ENCODE data around the gene PTPA.

The PTPA gene

DNA sequence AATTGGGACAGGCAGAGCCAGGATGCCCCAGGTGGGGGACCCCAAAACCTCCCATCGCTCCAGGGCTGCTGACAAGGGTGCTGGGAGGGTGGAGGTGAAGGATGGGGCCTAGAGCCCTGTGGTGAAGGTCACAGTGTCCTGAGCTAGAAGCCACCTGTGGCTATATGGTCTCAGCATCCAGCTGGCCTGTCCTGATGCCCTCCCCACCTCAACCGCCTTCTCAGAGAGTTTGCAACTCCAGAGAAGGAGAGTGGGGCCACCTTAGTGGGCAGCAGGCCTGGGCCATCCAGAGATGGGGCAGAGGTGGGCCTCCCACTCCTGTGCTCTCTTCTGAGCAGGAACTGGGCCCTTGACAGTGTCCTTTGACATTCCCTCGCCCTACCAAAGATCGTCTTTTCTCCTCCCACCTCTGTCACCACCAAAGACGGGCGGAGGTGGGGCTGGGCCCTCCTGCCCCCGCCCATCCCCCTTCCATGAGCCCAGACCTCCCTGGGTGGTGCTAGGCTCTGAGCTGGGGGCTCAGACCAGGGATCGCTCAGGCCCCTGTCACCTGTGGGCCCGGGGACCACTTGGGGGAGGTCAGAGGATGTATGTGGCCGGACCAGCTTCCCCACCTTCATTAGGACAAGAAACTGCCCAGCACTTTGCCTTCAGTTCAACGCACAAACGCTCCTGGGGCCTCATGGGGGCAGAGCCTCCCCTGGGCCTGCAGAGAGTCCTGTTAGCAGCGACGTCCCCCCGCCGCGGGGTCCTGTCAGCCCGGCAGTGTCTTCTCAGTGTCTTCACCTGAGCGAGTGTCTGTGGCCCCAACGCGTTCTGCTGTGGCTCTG, 40.3 kb upstream of the PTPA start:
- no peak overlapping the region for H3K4me3 ChIP-seq (ENCODE audit: insufficient read depth, low read length, poor library complexity, severe bottlenecking)
- no peaks in the 10 kb centered on the region for H3F3A ChIP-seq (ENCODE audit: insufficient read depth)
- no peaks in the 10 kb centered on the region for H3K36me3 ChIP-seq (ENCODE audit: low read length)
- H3K9ac ChIP-seq (ENCODE audit: low read length) = no peak overlapping the region
- no peaks in the 10 kb centered on the region for H4K20me1 ChIP-seq (ENCODE audit: low read depth, low read length)
- H2AFZ ChIP-seq (ENCODE audit: low read depth, low read length, severe bottlenecking) = no peak overlapping the region
- no peak overlapping the region for H3K27ac ChIP-seq (ENCODE audit: low read depth, low read length)
- TF ChIP-seq EZH2phosphoT487 (conservative IDR thresholded peaks at IDR 0.05; ENCODE audit: low read length) (no peak), CTCF (IDR thresholded peaks at IDR 0.05; ENCODE audit: insufficient read depth, low read length, poor library complexity, severe bottlenecking) (no peak)
- H3K9me3 ChIP-seq (ENCODE audit: insufficient read depth, low read length) = no peaks in the 10 kb centered on the region
- H3K9me2 ChIP-seq (replicated peaks; ENCODE audit: insufficient read depth, low read length) = no peaks in the 10 kb centered on the region
- no peaks in the 10 kb centered on the region for H3K27me3 ChIP-seq (ENCODE audit: low read length)
- H3K4me2 ChIP-seq (ENCODE audit: low read depth, low read length, poor library complexity, severe bottlenecking) = no peak overlapping the region
- no peaks in the 10 kb centered on the region for H3K79me2 ChIP-seq (ENCODE audit: insufficient read depth, low read length)

DNA sequence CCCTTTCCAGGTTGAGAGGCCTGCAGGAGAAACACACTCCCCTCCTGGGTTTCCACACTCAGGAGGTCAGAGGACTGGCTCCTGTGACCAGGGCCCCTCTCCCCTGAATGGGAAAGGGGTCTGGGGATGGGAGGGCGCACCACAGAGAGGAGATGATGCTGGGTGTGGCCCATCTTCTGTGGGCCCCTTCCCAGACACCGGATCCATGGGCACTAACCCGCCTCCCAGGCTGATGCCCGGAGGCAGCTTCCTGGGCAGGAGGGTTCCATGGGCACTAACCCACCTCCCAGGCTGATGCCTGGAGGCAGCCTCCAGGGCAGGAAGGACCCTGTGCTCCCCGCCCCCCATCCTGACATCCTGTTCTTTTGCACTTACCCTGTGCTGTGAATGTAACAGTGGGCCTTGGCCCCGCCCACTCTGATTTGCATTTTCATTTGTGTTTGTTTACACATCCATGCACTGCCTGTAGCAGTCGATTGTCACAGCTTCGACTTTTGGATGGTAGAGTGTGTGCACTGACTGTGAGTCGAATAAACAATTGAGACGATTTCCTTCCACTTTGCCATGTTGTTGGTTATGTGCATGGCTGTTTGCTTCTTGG, 39.6 kb upstream of the PTPA start:
- no peak for TF ChIP-seq CTCF (IDR thresholded peaks at IDR 0.05; ENCODE audit: insufficient read depth, low read length, poor library complexity, severe bottlenecking)
- TF ChIP-seq EZH2phosphoT487 (conservative IDR thresholded peaks at IDR 0.05; ENCODE audit: low read length) = no peak
- no peak overlapping the region for H3K4me2 ChIP-seq (ENCODE audit: low read depth, low read length, poor library complexity, severe bottlenecking)
- no peaks in the 10 kb centered on the region for H3F3A ChIP-seq (ENCODE audit: insufficient read depth)
- no peaks in the 10 kb centered on the region for H3K36me3 ChIP-seq (ENCODE audit: low read length)
- H3K27me3 ChIP-seq (ENCODE audit: low read length) = no peaks in the 10 kb centered on the region
- no peaks in the 10 kb centered on the region for H3K9me2 ChIP-seq (replicated peaks; ENCODE audit: insufficient read depth, low read length)
- no peak overlapping the region for H2AFZ ChIP-seq (ENCODE audit: low read depth, low read length, severe bottlenecking)
- no peaks in the 10 kb centered on the region for H3K9me3 ChIP-seq (ENCODE audit: insufficient read depth, low read length)
- H3K27ac ChIP-seq (ENCODE audit: low read depth, low read length) = no peak overlapping the region
- no peaks in the 10 kb centered on the region for H3K79me2 ChIP-seq (ENCODE audit: insufficient read depth, low read length)
- no peak overlapping the region for H3K9ac ChIP-seq (ENCODE audit: low read length)
- H4K20me1 ChIP-seq (ENCODE audit: low read depth, low read length) = no peaks in the 10 kb centered on the region
- no peak overlapping the region for H3K4me3 ChIP-seq (ENCODE audit: insufficient read depth, low read length, poor library complexity, severe bottlenecking)

DNA sequence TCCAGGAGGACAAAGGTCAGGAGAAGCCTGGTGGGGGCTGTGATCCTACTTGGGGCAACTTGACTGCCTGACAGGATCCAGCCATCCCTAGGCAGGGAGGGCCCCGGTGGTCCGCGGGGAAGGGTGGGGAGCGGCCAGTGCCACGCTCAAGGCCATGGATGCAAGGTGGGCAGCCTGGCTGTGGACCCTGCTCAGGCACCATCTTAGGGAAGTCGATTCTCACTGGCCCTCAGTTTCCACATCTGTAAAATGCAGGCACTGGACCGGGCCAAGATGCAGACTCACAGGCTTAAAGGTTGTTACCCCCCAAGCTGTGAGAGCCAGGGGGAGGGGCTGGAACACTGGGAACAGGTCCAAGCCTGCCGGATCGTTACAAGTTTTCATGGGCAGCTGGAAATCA, 39.0 kb upstream of the PTPA start:
- H3K27me3 ChIP-seq (ENCODE audit: low read length) = no peaks in the 10 kb centered on the region
- no peaks in the 10 kb centered on the region for H3K9me3 ChIP-seq (ENCODE audit: insufficient read depth, low read length)
- TF ChIP-seq CTCF (IDR thresholded peaks at IDR 0.05; ENCODE audit: insufficient read depth, low read length, poor library complexity, severe bottlenecking) (no peak), EZH2phosphoT487 (conservative IDR thresholded peaks at IDR 0.05; ENCODE audit: low read length) (no peak)
- H3K4me2 ChIP-seq (ENCODE audit: low read depth, low read length, poor library complexity, severe bottlenecking) = no peak overlapping the region
- no peaks in the 10 kb centered on the region for H3K9me2 ChIP-seq (replicated peaks; ENCODE audit: insufficient read depth, low read length)
- H3K36me3 ChIP-seq (ENCODE audit: low read length) = no peaks in the 10 kb centered on the region
- H3K79me2 ChIP-seq (ENCODE audit: insufficient read depth, low read length) = no peaks in the 10 kb centered on the region
- no peak overlapping the region for H2AFZ ChIP-seq (ENCODE audit: low read depth, low read length, severe bottlenecking)
- H3K4me3 ChIP-seq (ENCODE audit: insufficient read depth, low read length, poor library complexity, severe bottlenecking) = no peak overlapping the region
- no peaks in the 10 kb centered on the region for H3F3A ChIP-seq (ENCODE audit: insufficient read depth)
- no peak overlapping the region for H3K9ac ChIP-seq (ENCODE audit: low read length)
- H3K27ac ChIP-seq (ENCODE audit: low read depth, low read length) = no peak overlapping the region
- H4K20me1 ChIP-seq (ENCODE audit: low read depth, low read length) = no peaks in the 10 kb centered on the region

Data from SU-DHL-6 (cell line).